SJCRH30 (cell line): ENCODE measurements around the gene TERT. TPM values are rescaled to one million over a fixed set of nuclear protein-coding genes. Genes with fewer than 3 reads are reported as not detected.
"Not testable (repeated sequence)": the region's sequence is repeated elsewhere in the genome, so short reads cannot be mapped to it uniquely, and the experiment has no call there.

Experiments
- DNase-seq, 2 experiments: peaks; one replicate each; pipeline ENCODE4 v3.0.0-alpha.2; 2015 to 2020
- H3K27ac ChIP-seq: fragments of 250-450 bp; sonication (Bioruptor Pico); 2 replicates; pipeline ENCODE4 v1.5.1; 2020; ENCODE audit warnings: mild to moderate bottlenecking, moderate library complexity
- H3K27me3 ChIP-seq: fragments of 250-450 bp; sonication (Bioruptor Pico); 2 replicates; pipeline ENCODE4 v1.5.1; 2020; ENCODE audit warnings: mild to moderate bottlenecking, moderate library complexity
- H3K36me3 ChIP-seq: fragments of 250-450 bp; sonication (Bioruptor Pico); 2 replicates; pipeline ENCODE4 v1.5.1; 2020; ENCODE audit warnings: mild to moderate bottlenecking, moderate library complexity
- H3K4me1 ChIP-seq: fragments of 250-450 bp; sonication (Bioruptor Pico); 2 replicates; pipeline ENCODE4 v1.5.1; 2020; ENCODE audit warnings: mild to moderate bottlenecking, moderate library complexity
- H3K4me3 ChIP-seq: fragments of 250-450 bp; sonication (Bioruptor Pico); 2 replicates; pipeline ENCODE4 v1.5.1; 2020; ENCODE audit warnings: mild to moderate bottlenecking, moderate library complexity
- H3K9me3 ChIP-seq: fragments of 250-450 bp; sonication (Bioruptor Pico); replicated peaks from 2 replicates; pipeline ENCODE4 v1.5.1; 2020; ENCODE audit warnings: mild to moderate bottlenecking, moderate library complexity
- total RNA-seq: library from RNA; depleted of rRNA; stranded (reverse); fragments of >200 nt; shearing (Covaris generic); gene quantifications from 2 replicates; pipeline ENCODE4 v1.2.3, GENCODE V29; 2014; rRNA removed

TERT gene
- total RNA-seq = not detected in 2 replicates

DNA sequence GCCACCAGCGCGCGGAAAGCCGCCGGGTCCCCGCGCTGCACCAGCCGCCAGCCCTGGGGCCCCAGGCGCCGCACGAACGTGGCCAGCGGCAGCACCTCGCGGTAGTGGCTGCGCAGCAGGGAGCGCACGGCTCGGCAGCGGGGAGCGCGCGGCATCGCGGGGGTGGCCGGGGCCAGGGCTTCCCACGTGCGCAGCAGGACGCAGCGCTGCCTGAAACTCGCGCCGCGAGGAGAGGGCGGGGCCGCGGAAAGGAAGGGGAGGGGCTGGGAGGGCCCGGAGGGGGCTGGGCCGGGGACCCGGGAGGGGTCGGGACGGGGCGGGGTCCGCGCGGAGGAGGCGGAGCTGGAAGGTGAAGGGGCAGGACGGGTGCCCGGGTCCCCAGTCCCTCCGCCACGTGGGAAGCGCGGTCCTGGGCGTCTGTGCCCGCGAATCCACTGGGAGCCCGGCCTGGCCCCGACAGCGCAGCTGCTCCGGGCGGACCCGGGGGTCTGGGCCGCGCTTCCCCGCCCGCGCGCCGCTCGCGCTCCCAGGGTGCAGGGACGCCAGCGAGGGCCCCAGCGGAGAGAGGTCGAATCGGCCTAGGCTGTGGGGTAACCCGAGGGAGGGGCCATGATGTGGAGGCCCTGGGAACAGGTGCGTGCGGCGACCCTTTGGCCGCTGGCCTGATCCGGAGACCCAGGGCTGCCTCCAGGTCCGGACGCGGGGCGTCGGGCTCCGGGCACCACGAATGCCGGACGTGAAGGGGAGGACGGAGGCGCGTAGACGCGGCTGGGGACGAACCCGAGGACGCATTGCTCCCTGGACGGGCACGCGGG lies at the start of gene TERT:
TSS of gene TERT (minus strand) at position 234 of the 815 bp plus-strand sequence. CDS start at position 155, 79 bp downstream.
- no peak within 1 kb of the TSS for H3K27ac ChIP-seq
- H3K27me3 ChIP-seq = no peaks in the 10 kb centered on the region
- DNase-seq = no peak
- H3K4me1 ChIP-seq = no peaks in the 10 kb centered on the region
- H3K4me3 ChIP-seq = no peak within 1 kb of the TSS
- H3K9me3 ChIP-seq = no peaks in the 10 kb centered on the region
- no peaks in the 10 kb centered on the region for H3K36me3 ChIP-seq

DNA sequence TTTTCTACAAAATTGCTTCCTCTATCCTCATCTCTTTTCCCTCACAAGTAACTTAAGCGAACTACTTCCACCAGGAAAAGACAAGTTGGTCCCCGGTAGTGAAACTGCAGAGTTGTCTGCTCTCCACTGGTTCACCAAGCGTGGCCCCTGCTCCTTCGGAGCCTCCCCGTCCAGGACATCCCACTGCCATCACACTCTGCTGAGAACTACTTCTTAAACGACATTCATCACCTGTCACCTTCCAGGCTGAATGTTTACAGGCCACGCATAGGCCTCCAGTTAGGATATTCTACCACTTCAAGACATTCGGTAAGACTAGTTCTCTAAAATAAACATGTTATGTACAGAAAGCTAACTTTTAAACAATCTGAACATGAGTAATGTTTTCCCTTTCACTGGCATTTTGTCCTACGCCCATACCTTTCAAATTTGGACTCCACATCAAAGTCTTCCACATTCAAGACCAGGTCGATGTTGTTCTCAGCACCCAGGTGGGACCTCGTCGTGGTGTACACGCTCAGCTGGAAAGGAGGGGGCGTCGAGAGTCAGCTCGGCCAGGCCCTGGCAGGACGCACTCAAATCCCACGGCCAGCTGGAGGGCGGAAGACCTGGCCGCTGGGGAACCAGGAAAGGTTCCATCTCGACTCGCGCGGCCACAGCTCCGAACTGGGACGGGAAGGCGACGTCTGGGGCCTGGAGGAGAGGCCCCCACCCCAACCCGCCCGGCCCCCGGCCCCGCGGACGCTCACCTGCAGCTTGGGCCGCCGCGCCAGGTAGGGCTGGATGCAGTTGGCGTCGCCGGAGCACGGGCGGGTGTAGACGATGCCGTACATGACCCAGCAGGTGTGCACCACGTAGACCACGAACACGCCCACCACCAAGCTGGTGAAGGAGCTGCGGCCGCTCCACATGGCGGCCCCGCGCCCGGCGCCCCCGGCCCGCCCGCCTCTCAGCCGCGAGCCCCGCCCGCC lies 49.3 kb upstream of the TERT start:
- DNase-seq = no peak
- no peaks in the 10 kb centered on the region for H3K36me3 ChIP-seq
- no peaks in the 10 kb centered on the region for H3K27me3 ChIP-seq
- 0 out of 2 replicates have a peak overlapping the region, but pooled peaks have one; percentile 26 for H3K27ac ChIP-seq
- no peaks in the 10 kb centered on the region for H3K9me3 ChIP-seq
- H3K4me3 ChIP-seq = peak overlapping the region; percentile 66
- H3K4me1 ChIP-seq = no peaks in the 10 kb centered on the region

DNA sequence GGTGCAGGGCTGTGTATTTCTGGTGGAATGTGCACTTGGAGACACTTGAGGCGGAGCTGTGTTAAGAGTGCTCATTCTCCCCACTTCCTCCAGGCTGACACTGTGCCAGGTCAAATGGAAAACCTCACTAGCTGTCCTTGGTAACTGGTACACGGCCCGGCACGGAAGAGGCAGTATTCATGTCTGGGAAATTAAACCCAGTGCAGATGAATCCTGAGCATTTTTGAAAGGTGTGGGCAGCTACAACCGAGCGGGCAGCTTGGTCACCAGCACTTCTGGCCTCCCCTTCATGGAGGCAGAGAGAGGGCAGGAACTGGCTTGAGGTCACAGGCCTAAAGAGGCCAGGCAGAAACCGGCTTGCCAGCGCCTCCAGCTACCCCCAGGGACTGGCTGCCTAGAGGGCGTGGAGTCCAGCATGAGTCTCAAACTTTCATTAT lies 48.5 kb upstream of the TERT start:
- no peaks in the 10 kb centered on the region for H3K27me3 ChIP-seq
- no peak for DNase-seq
- H3K4me1 ChIP-seq = no peaks in the 10 kb centered on the region
- no peaks in the 10 kb centered on the region for H3K36me3 ChIP-seq
- H3K4me3 ChIP-seq = no peak overlapping the region
- H3K27ac ChIP-seq = no peak overlapping the region
- no peaks in the 10 kb centered on the region for H3K9me3 ChIP-seq

DNA sequence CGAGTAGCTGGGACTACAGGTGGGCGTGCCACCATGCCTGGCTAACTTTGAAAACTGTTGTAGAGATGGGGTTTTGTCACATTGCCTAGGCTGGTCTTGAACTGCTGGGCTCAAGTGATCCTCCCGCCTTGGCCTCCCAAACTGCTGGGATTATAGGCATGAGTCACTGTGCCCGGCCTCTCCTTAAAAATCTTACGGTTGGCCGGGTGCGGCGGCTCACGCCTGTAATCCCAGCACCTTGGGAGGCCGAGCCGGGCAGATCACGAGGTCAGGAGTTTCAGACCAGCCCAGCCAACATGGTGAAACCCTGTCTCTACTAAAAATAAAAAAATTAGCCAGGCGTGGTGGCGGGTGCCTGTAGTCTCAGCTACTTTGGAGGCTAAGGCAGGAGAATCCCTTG lies 47.8 kb upstream of the TERT start:
- not testable (repeated sequence) for H3K27ac ChIP-seq, H3K36me3 ChIP-seq, H3K9me3 ChIP-seq, DNase-seq, H3K4me3 ChIP-seq, H3K27me3 ChIP-seq, H3K4me1 ChIP-seq

DNA sequence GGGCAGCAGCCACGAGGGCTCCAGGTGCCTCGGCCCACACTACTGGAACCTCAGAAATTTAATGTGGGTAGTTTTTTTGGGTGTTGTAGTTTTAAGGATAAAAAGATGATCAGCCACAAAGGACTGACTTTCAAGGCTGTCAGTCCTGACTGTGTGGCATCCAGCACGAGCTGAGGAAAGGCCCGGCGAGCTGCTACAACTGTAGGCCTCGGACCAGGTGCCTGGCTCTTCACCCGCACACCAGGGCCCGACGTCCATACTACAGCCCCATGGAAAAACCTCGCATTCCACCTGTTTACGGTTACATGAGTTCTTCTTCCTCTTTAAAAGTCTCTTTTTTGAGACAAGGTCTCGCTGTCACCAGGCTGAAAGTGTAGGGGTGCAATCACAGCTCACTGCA lies 47.4 kb upstream of the TERT start:
- no peak overlapping the region for H3K4me3 ChIP-seq
- H3K4me1 ChIP-seq = no peaks in the 10 kb centered on the region
- H3K9me3 ChIP-seq = no peaks in the 10 kb centered on the region
- H3K27ac ChIP-seq = no peak overlapping the region
- H3K27me3 ChIP-seq = no peaks in the 10 kb centered on the region
- DNase-seq = no peak
- no peaks in the 10 kb centered on the region for H3K36me3 ChIP-seq

DNA sequence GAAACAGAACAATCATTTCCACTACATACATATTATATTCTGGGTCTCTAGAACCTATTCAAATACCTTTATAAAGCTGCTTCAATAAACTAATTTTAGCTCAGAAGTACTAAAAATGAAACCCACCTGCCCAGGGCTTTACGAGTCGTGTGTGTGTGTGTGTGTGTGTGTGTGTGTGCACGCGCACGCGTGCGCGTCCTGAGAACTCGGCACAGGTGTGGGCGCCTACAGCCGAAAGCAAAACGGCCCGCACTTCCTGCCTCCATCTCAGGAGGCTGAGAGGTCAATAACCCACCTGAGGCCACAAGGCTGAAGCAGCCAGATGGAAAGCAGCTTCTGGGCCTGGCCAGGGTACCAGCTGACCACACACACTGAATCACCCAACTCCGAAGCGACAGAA lies 47.0 kb upstream of the TERT start:
- Histone ChIP-seq H3K4me3 (no peak overlapping the region), H3K27me3 (no peaks in the 10 kb centered on the region), H3K27ac (no peak overlapping the region), H3K4me1 (no peaks in the 10 kb centered on the region), H3K36me3 (no peaks in the 10 kb centered on the region), H3K9me3 (no peaks in the 10 kb centered on the region)
- no peak for DNase-seq

DNA sequence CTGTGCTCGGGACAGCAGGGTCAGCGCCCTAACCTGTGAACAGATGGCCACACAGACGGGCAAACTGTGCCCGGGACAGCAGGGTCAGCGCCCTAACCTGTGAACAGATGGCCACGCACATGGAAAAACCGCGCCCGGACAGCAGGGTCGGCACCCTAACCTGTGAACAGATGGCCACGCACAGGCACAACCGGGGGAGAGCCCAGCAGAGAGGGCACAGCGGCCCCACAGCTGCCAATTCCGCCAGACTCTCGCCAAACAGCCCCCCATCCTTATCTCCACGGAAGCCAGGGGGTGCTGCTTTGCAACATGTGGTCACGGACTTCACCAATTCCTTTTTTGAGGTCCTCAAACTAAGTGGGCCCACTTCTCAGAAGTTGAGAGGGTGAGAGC lies 44.9 kb upstream of the TERT start:
- not testable (repeated sequence) for H3K4me1 ChIP-seq

DNA sequence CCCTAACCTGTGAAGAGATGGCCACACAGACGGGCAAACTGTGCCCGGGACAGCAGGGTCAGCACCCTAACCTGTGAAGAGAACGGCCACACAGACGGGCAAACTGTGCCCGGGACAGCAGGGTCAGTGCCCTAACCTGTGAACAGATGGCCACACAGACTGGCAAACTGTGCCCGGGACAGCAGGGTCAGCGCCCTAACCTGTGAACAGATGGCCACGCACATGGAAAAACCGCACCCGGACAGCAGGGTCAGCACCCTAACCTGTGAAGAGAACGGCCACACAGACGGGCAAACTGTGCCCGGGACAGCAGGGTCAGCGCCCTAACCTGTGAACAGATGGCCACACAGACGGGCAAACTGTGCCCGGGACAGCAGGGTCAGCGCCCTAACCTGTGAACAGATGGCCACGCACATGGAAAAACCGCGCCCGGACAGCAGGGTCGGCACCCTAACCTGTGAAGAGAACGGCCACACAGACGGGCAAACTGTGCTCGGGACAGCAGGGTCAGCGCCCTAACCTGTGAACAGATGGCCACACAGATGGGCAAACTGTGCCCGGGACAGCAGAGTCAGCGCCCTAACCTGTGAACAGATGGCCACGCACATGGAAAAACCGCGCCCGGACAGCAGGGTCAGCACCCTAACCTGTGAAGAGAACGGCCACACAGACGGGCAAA lies 44.4 kb upstream of the TERT start:
- not testable (repeated sequence) for H3K27me3 ChIP-seq, H3K4me1 ChIP-seq, H3K36me3 ChIP-seq, H3K9me3 ChIP-seq, H3K27ac ChIP-seq, DNase-seq, H3K4me3 ChIP-seq

More for the DNA sequence above, 44.9 kb upstream of the TERT start:
- not testable (repeated sequence) for H3K9me3 ChIP-seq, DNase-seq, H3K36me3 ChIP-seq, H3K27ac ChIP-seq, H3K27me3 ChIP-seq, H3K4me3 ChIP-seq

DNA sequence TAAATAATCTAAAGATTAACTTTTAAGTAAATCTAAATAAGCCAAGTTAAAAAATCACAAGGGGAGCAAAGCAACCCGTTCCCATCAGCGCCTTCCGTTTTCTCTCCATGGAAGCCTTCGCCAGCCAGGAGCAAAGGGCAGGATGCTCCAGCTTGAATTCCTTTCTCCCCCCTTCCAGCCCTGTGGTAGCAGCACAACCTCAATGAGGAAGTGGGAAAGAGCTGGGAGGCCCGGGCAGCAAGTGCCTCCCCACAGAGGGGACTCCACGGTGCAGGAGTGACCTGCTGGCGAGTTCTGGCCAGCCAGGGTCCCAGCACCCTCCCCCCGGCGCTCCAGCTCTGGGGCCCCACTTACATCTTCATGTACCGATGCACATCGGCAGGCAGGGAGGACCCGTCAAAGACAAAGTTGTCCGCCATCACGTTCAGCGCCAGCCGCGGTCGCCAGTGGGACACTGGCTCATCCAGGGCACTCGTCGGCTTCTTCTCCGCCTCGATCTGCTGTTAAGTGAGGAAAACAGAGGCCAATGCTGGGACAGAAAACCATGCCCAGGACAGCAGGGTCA lies 43.7 kb upstream of the TERT start:
- no peak for DNase-seq
- Histone ChIP-seq H3K4me1 (no peaks in the 10 kb centered on the region), H3K27ac (no peak overlapping the region), H3K27me3 (no peaks in the 10 kb centered on the region), H3K9me3 (no peaks in the 10 kb centered on the region), H3K4me3 (no peak overlapping the region), H3K36me3 (peaks cover 4% of the 10 kb centered on the region; the same call in 1 of the 2 replicates)

DNA sequence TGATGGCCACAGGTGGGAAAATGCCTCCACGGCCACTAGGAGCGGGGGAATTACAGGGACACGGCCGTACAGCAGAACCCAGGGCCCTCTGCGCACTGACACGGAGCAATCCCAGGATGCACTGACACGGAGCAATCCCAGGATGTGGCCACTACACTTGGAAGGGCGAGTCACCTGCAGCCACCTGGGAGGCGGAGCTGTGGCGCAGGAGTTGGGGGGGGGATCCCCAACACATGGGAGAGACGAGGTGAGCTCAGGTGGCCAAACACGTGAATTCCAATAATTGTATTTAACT lies 43.3 kb upstream of the TERT start:
- Histone ChIP-seq H3K9me3 (no peaks in the 10 kb centered on the region), H3K27me3 (no peaks in the 10 kb centered on the region), H3K36me3 (peaks cover 4% of the 10 kb centered on the region; the same call in 1 of the 2 replicates), H3K4me3 (no peak overlapping the region), H3K4me1 (no peaks in the 10 kb centered on the region), H3K27ac (no peak overlapping the region)
- DNase-seq = no peak

DNA sequence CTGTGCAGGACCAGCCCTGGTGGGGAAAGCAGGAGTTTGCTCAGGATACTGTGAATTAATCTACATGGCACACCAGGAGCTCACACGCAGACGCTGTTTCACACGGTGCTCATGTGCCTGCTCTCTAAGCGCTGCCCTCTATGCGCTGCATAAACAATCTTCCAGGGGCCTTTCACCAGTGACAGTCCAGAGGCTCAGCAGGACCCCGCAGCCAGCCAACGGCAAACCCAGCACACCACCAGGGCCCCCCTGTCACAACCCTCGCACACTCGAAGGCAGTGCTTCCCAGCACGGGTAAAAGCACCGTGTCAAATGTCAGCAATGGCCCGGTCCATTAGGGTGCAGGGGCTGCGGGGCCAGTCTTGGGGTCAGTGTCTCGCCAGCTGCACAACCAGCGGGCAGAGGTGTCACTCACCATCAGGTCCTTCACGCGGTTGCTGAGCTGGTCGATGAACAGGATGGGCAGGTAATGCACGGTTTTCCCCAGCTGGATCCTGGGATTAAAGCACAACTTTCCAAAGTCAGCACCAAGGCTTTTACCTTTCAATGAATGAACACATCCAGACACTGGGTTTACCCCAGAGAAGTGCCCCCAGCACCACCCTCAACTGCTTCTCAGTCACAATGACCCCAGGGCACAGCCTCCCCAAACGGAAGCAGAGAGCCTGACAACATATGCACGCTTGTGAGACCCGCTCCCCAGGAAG lies 42.8 kb upstream of the TERT start:
- peaks cover 4% of the 10 kb centered on the region; the same call in 1 of the 2 replicates for H3K36me3 ChIP-seq
- H3K4me3 ChIP-seq = no peak overlapping the region
- no peak for DNase-seq
- no peaks in the 10 kb centered on the region for H3K9me3 ChIP-seq
- no peaks in the 10 kb centered on the region for H3K4me1 ChIP-seq
- H3K27ac ChIP-seq = no peak overlapping the region
- no peaks in the 10 kb centered on the region for H3K27me3 ChIP-seq

DNA sequence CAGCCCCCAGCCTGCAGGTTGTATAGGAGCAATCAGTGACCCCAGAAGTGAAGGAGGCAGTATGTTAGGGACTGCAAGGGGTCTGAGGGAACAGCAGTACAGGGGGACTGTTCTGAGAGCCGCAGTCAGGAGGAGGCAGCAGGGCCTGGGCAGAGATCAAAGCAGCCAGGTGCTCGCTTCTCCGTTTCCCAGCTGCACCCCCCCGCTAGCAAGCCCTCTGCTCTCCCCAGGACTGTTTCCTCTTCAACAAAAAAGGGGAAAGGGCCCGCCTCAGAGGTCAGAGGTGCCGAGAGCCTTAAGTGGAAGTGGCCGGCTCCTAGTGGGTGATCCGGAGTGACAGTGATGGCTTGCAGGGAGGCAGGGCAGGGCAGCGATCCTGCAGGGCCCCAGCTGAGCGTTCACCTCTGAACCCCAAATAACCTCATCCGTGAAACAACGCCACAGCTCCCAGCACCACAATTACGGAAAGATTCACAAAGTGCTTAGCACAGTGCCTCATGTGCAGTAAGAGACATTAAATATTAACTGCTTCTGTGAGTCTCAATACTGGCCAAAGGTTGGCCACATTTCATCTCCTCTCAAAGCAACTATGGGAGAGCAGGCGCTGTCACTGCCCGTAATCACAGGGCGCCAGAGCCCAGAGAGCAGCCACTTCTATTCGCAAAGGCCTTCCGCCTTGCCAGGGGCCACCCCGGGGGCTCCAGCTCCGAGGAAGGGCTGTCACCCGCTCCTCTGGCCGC lies 42.1 kb upstream of the TERT start:
- no peak overlapping the region for H3K27ac ChIP-seq
- no peaks in the 10 kb centered on the region for H3K9me3 ChIP-seq
- no peaks in the 10 kb centered on the region for H3K27me3 ChIP-seq
- H3K36me3 ChIP-seq = peaks cover 8% of the 10 kb centered on the region; the same call in 1 of the 2 replicates
- H3K4me3 ChIP-seq = no peak overlapping the region
- H3K4me1 ChIP-seq = no peaks in the 10 kb centered on the region
- DNase-seq = no peak

DNA sequence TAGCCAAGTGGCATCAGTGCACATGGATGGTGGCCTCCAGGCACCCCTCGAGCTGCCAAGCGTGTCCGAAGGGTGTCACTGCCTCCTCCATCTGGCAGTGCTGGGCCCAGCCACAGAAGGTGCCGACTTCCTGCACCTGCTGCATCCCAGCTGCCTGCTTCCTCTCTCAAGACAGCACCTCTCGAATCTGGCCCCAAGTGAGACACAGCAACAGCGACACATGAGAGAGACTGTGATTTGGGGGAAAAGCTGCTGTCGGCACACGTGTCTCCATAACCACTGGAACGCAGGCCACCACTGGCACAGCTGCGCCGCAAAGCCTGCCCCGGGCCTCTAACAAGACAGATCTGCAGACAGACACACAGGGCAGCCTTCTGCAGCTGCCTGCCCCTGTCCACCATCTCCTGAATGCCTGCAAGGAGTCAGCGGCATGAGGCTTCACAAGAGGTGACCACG lies 41.3 kb upstream of the TERT start:
- Histone ChIP-seq H3K27ac (no peak overlapping the region), H3K9me3 (no peaks in the 10 kb centered on the region), H3K4me1 (peaks cover 4% of the 10 kb centered on the region), H3K36me3 (peaks cover 10% of the 10 kb centered on the region; the same call in 1 of the 2 replicates), H3K27me3 (no peaks in the 10 kb centered on the region), H3K4me3 (no peak overlapping the region)
- DNase-seq = no peak
